Activated T-cell treated with anti-CD3 and anti-CD28 coated beads, Interleukin-2, amount 50 U/mL, for 1 hour (primary cell): ENCODE data around the gene CD28.

ENCODE experiments used
- DNase-seq: peaks from one replicate; pipeline ENCODE4 v3.0.0-alpha.2; 2020

CD28 gene

DNA sequence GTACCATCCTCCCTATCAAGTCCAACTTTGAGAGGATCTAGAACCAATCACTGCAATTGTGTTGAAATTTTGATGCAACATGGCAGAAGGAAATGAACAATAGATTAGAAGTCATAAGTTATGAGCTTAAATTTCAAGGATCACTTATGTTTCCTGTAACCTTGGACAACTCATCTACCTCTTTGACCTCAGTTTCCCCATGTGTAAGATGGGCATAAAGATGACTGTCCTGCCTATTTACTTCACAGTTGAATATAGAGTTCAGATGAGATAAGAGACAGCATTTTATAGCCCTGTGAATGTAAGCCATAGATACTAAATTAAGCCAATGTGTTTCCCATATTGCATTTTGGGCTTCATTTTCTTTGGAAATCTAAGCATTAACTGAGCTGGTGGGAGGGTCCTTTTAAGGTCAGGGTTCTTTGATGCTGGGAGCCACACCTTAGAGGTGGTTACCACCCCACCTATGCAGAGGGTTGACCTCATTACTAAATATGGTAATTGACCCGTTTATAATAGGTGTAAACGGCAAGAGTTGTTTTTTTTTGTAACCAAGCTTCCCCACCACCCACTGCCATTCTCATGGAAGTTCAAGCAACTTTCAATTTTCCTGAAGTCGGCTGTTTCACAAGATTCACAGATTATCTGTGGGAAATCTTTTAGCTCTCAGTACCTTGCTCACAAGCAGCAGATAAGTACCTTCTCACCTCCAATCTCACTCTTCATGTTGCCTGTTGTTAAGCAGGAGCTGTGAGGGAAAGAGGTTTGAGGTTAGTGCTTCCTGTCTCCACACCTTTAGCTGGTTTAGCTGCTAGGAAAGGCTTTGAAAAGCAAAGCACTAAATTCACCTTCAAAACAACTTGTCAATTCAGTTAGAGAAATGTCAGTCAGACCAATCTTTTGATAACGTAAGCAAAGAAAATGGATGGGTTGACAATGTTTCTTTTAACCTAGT lies 13.3 kb downstream of the CD28 start:
- no peak for DNase-seq

DNA sequence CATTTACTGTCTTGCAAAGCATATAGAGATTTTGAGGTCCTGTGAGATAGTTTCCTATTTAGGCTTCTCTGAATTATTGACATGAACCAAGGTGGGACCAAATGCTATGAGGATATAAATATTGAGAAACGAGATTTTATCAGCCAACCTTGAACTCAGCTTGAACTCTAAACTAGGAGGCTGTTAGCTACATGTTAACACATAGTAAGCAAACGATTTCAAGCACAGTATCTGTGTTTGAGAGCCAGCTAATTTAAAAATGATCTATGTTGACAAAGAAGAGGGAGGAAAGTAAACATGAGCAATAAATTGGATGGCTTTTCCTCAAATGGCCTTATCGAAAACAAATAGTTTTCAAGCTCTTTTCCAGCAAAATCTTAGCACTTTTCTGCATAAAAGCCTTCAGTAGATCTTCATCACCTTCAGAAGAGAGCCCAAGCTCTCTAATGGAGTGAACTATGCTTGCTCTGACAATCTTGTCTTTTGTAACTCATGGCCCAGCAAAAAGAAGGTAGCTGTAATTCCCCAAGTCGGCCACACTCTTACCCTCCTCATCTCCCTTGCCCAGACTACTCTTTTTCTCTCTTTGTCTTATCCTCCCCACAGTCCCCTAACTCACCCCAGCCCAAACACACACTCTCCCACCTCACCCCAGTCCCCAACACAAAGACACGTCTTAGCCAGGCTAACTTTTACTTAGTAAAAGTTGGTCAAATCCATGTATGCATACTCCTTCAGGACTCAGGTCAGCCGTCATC lies 14.7 kb downstream of the CD28 start:
- no peak for DNase-seq

- DNase-seq = no peak
Measured at GRCh38 chr2:203721781-203722300, 15.4 kb downstream of the CD28 start.

- DNase-seq = no peak
Measured at GRCh38 chr2:203722411-203722810, 16.0 kb downstream of the CD28 start.

- no peak for DNase-seq
Measured at GRCh38 chr2:203728321-203728720, 21.9 kb downstream of the CD28 start.

DNA sequence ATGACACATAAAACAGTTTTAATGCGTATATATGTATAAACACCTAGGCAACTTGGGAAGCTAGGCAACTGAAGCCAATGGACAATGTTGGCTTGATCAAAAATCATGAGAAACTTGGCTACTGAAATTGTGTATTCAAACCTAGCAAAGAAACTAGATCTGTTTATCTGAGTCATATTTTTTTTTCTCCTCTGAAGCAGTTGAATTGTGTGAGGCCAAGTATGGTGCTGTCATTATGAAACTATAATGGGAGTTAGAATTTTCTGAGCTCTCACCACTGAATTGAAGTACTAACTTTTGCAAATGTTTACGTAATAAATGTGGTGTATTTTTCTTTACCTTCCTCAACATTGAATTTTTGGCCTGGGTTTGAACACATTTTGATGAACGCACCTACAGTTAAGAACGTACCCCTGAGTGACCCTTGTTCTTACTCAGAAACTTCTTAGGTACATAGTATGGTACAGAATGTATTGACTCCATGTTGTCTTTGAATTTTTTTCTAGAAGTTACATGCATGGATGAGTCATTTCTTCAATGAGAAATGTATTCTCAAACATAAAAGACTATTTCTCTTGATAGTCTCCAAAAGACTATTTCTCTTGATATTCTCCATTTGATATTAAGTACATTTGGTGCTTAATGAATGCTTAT lies 23.8 kb downstream of the CD28 start:
- no peak for DNase-seq

DNA sequence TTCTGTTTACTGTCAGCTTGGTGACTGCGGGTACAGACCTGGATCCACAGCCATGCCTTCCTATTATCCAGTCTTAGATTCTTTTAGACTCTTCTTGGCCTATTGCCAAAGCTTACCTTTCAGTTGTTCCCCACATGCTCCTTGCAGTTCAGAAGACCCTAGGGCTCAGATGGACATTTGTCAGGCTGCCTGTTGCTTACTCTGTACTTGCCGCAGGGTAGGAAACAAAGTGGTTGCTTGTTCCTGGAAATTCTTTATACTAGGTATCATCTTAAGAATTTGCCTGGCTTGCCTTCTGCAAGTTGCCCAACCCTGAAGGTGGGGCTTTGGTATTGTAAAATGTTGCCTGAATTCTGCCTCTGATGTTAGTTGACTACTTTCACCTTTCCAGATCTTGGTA lies 24.4 kb downstream of the CD28 start:
- no peak for DNase-seq

DNA sequence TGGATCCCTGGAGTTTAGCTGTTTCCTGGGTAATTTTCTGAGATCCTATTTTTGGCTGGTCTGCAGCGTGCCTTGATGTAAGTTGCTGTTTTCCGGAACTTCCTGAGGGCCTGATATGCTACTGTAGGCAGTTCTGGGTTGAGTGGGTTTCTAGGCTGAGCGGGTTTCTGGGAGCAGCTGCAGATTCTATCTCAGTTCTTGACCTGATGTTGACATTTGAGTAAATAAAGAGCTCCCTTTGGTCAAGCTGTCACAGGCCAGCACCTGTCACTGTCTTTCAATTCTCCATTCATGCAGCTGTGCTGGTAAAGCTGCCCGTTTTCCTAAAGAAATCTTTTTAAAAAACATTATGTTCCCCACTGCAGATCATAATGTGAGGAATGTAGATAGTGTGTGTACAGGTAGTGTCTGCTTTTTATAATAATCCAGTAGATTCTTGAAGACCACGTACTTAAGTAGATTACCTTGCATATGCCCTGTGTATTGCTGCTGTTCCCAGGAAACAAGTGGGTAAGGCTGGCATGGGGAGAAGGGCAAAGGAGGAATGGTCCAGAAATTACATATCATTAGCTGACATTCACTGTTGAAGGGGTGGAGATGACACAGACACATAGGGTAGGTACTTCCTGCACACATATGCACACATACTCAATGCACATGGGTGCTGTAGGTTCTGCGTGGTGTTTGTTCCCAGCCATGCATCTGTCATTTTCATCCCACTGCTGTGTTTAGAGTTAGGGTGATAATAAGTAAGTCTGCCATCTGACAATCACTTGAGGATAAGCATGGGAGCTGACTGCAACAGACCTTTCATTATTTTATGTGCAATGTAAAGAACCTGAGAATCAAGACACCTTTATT lies 25.9 kb downstream of the CD28 start:
- DNase-seq = no peak

GRCh38 chr2:203732953-203733510 lies 26.6 kb downstream of the CD28 start:
- no peak for DNase-seq

GRCh38 chr2:203733684-203734083 lies 27.2 kb downstream of the CD28 start:
- no peak for DNase-seq

GRCh38 chr2:203734276-203734983 lies 28.0 kb downstream of the CD28 start:
- no peak for DNase-seq

GRCh38 chr2:203737360-203737759 lies 30.9 kb downstream of the CD28 start:
- DNase-seq = no peak

DNA sequence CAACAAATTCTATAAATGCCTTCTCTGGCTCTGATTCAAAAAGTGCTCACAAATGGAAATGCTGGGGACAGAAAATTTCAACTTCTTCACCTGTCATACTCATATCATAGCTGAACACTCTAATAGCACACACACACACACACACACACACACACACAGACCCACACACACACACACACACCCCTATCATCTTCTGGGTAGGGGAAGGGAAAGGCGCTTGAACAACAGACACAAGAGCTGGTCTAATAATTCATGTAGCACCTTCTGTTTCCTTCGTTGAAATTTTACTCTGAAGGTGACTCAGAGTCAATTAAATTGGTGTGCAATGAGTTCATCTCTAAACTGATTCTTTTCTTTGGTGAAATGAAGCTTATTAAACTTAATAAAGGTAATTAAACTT lies 32.9 kb downstream of the CD28 start:
- DNase-seq = no peak

- DNase-seq = no peak
Measured at GRCh38 chr2:203740871-203741281, 34.4 kb downstream of the CD28 start.

DNA sequence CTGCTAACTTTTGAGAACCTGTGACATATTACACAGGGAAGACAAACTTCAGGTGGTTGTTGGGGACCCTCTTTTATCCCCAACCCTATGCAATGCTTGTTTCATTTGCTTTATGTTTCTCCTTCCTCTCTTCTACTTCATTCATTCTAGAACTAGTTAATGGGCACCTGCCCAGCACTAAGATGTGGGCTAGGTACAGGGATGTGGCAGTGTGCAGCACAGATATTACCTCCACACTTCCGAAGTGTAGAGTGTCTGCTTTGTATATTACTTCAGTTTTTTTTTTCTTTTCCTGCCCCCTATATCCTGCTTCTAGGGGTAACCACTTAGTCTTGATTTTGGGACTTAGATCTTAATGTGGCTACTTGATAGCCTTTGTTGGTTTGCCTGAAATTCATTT lies 35.1 kb downstream of the CD28 start:
- no peak for DNase-seq

- no peak for DNase-seq
Measured at GRCh38 chr2:203743441-203743981, 37.1 kb downstream of the CD28 start.

- DNase-seq = no peak
Measured at GRCh38 chr2:203744091-203744490, 37.7 kb downstream of the CD28 start.

GRCh38 chr2:203745267-203745666 lies 38.8 kb downstream of the CD28 start:
- no peak for DNase-seq

DNA sequence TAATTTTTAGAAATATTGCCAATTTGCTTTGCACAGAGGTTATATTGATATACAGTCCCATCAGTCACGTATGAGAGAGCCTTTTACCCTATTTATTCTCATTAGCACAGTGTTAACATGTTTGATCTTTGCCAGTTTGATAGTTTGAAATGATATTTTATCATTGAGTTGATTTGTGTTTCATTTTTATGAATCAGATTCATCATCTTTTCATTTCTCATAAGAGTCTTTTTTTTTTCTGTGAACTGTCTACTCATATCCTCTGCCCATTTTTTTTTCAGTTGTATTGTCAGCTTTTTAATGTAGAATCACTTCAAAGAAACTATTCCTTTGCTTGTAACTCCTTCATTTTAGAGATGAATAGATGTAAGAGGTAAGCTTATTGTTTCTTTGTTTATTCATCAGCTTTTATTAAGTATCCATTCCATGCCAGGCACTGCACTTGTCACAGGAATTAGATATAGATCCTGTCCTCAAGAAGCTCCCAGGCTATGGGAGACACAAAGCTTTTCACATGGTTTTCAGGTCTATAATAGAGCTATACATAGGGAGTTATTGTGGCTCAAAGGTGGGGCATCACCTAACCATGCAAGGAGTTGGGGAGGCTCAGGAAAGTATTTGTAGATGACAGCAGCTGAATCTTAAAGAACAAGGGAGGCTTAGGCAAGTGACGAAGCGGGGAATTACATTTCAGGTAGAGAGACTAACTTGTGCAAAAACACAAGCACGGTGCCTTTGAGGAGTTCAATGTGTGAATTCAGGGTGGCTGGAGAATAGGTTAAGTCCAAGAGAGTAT lies 42.1 kb downstream of the CD28 start:
- no peak for DNase-seq
